ENCODE measurements around the gene PLEKHN1. TPM values are rescaled to one million over a fixed set of nuclear protein-coding genes. Genes with fewer than 3 reads are reported as not detected.

Gene PLEKHN1
- total and polyA plus RNA-seq, 2 of the 4 experiments (the other 2 are of a cell fraction): 0.54 to 2.1 TPM

GRCh38 chr1:951364-951763 is 14.9 kb upstream of the PLEKHN1 start:
- peak; percentile 65 for ATAC-seq (ENCODE audit: low read depth)
- CTCF ChIA-PET: no interaction called here

More at GRCh38 chr1:951364-951763, 14.9 kb upstream of the PLEKHN1 start:
- Histone ChIP-seq H3K27ac (ENCODE audit: insufficient read depth, low read length) (no peak overlapping the region), H3K36me3 (ENCODE audit: control insufficient read depth, insufficient read depth, low read length) (peaks cover 85% of the 10 kb centered on the region), H3K9ac (ENCODE audit: low read depth, low read length) (no peak overlapping the region), H3K18ac (ENCODE audit: low read depth, low read length) (no peak overlapping the region), H2AK5ac (ENCODE audit: low read depth, low read length) (no peak overlapping the region), H3K9me3 (ENCODE audit: control insufficient read depth, insufficient read depth, low read length) (no peaks in the 10 kb centered on the region), H3K14ac (replicated peaks; ENCODE audit: low read depth, low read length) (no peak overlapping the region), H3K27me3 (ENCODE audit: control insufficient read depth, insufficient read depth, low read length) (no peaks in the 10 kb centered on the region), H2AFZ (replicated peaks; ENCODE audit: low read length, poor library complexity) (no peak overlapping the region), H3K4ac (ENCODE audit: low read depth, low read length) (no peak overlapping the region), H4K5ac (ENCODE audit: low read depth, low read length) (no peak overlapping the region), H3K4me1 (ENCODE audit: control insufficient read depth, insufficient read depth, low read length) (no peaks in the 10 kb centered on the region), H3K79me1 (ENCODE audit: low read depth in 1 of 2, low read length in 2 of 2) (peaks cover 9 to 30% of the 10 kb centered on the region in 2 experiments), H3K4me3 (ENCODE audit: insufficient read depth, low read depth, low read length) (no peak overlapping the region), H4K8ac (ENCODE audit: low read depth in 2 of 2, low read length in 2 of 2) (no peak overlapping the region), H2AK9ac (replicated peaks; ENCODE audit: low read depth, low read length, poor library complexity) (peak overlapping the region; percentile 89), H2BK20ac (ENCODE audit: low read depth, low read length) (no peak overlapping the region), H4K20me1 (ENCODE audit: insufficient read depth, low read length) (peaks cover 17% of the 10 kb centered on the region), H3K23ac (ENCODE audit: low read depth, low read length) (no peak overlapping the region), H2BK15ac (ENCODE audit: low read depth, low read length) (no peak overlapping the region), H4K91ac (ENCODE audit: insufficient read depth, low read depth, low read length) (no peak overlapping the region), H3K56ac (ENCODE audit: extremely low read depth, insufficient read depth, low read length) (no peak overlapping the region), H3K9me1 (ENCODE audit: insufficient read depth, low read length) (peaks cover 7% of the 10 kb centered on the region), H2BK120ac (ENCODE audit: low read depth, low read length) (no peak overlapping the region), H2BK5ac (ENCODE audit: low read depth, low read length, poor library complexity, severe bottlenecking) (no peak overlapping the region), H3K4me2 (ENCODE audit: low read depth, low read length) (no peak overlapping the region)
- TF ChIP-seq RAD21 (IDR thresholded peaks at IDR 0.05; ENCODE audit: low read length) (peak; percentile 46), SMC3 (IDR thresholded peaks at IDR 0.05; ENCODE audit: low read depth, low read length) (peak; percentile 57), RFX5 (IDR thresholded peaks at IDR 0.05; ENCODE audit: low read depth, low read length) (no peak), CTCF (conservative IDR thresholded peaks at IDR 0.05; ENCODE audit: low read depth, low read length) (peak; percentile 40)
- no TSS peak for BruUV-seq (replicated peaks)
- intact Hi-C loops (cut with micrococcal nuclease): loop anchor here (1.0 kb wide), 1 partner anchor 47 kb away; no protein-coding TSS in a partner anchor
- in situ Hi-C loops (cut with MboI; ENCODE audit: low sequenced_read_pairs): no loop called here
- POLR2A ChIA-PET (ENCODE audit: unreplicated experiment): no interaction called here
- dilution Hi-C loops (cut with HindIII; ENCODE audit: low sequenced_read_pairs, unreplicated experiment): no loop called here
- 100% methylated on average over 3 of the region's 6 CpGs; no CpG with 5 or more reads in 1 of the 2 experiments for WGBS, 2 experiments (ENCODE audit: extremely low coverage in 2 of 2, insufficient read length in 1 of 2)
- DNase-seq: peak; percentile 32
